Measurements from ENCODE around the gene EPG5. TPM values are rescaled to one million over a fixed set of nuclear protein-coding genes. Genes with fewer than 3 reads are reported as not detected.
A peak's percentile ranks its signal among the peaks of the same experiment; 100 is the strongest.
"Not testable (repeated sequence)": the region's sequence is repeated elsewhere in the genome, so short reads cannot be mapped to it uniquely, and the experiment has no call there.

Gene EPG5
- total RNA-seq, 1 experiment from 2014 or later = 5.2 TPM

DNA sequence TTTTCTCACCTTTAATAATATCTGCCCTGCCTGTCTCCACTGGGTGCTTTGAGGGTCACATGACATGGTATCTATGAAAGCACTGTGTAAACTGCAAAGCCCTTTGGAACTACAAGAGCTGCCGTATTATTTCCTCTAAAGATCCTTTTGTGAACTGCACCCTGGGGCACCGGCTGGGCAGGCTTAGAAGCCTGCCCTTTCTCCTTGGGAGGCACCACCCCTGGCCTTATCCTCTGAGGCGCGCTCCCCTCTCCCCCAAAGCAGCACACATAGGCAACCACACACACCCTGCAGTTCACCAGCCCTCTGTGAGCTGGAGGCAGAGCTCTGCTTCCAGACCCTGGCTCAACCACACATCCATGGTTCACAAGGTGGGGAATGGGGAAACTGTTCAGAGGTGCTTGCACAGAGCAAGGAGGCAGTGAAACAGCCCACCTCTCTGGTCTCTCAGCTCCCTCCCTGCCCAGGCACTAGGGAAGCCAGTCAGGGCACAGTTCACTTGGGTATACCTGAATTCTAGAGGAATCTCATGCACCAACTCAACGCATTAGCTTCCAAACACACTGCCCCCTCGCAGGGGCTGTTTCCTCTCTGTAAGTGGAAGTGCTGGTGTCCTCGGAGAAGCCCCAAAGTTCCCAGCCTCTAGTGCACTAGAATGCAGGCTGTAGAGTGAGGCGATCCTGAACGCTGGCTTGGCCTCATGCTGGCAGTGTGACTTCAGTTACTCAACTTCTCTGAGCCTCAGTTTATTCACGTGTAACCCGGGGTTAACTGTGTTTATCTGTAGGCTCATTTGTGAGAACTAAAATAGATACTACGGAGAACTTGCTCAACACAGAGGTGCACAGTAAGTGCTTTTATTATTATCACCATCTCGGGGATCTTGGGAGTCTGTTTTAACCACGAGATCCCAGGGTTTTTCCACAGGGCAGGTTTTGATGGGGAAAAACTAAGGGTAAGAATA is 130.6 kb downstream of the EPG5 start:
- Histone ChIP-seq H3K4me3 (ENCODE audit: insufficient read depth, low read depth, low read length) (peak overlapping the region; percentile 47; the same call in 1 of the 2 replicates), H3K27me3 (ENCODE audit: control insufficient read depth, insufficient read depth, low read length) (peaks cover 25% of the 10 kb centered on the region), H3K36me3 (replicated peaks; ENCODE audit: control insufficient read depth, insufficient read depth, low read length) (no peaks in the 10 kb centered on the region)
- DNase-seq = no peak

DNA sequence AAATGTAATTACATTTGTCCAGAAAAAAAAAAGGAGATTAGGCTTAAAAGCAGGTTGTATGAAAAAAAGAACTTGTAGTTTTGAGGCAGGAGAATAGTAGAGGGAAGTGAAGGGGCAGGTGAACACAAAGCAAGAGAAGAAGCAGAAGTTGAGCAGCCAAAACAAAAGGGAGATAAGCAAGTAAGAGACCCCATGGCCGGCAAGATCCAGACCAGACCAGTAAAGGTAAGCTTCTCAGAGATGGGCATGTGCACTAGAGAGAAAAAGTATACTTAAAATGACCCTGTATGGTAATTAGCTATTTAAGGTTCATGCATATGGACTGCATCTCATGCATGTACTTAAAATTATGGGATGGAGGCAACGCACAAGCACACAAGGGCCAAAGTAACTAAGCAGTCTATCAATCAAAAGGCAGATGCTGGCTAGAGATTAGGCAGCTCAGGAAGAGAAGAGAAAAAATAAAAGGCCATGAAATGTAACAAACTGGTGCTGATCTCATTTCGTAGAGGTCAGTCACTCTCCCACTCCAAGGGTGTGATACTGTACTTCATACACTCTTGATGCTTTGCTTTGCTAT is 132.0 kb downstream of the EPG5 start:
- Histone ChIP-seq H3K4me3 (ENCODE audit: insufficient read depth, low read depth, low read length) (no peak overlapping the region), H3K36me3 (replicated peaks; ENCODE audit: control insufficient read depth, insufficient read depth, low read length) (no peaks in the 10 kb centered on the region), H3K27me3 (ENCODE audit: control insufficient read depth, insufficient read depth, low read length) (peaks cover 25% of the 10 kb centered on the region)
- DNase-seq = no peak

DNA sequence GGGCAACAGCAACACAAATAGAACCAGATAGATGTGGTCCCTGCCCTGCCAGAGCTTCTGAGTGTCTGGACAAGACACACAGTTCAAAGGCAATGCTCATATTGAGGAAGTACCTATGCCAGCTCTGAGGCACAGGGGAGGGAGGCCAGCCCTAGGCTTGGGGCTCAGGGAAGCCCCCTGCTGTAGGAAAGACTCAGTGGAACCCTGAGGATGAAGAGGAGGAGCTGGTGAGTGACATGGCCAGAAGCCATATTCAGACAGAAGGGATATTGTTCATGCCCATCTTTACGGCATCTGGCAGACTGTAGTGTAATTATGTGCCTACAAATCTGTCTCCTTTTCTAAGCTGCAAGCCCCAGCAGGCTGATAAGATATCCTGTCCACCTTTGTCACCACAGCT is 132.8 kb downstream of the EPG5 start:
- H3K27me3 ChIP-seq (ENCODE audit: control insufficient read depth, insufficient read depth, low read length) = peaks cover 25% of the 10 kb centered on the region
- DNase-seq = no peak
- no peak overlapping the region for H3K4me3 ChIP-seq (ENCODE audit: insufficient read depth, low read depth, low read length)
- no peaks in the 10 kb centered on the region for H3K36me3 ChIP-seq (replicated peaks; ENCODE audit: control insufficient read depth, insufficient read depth, low read length)

DNA sequence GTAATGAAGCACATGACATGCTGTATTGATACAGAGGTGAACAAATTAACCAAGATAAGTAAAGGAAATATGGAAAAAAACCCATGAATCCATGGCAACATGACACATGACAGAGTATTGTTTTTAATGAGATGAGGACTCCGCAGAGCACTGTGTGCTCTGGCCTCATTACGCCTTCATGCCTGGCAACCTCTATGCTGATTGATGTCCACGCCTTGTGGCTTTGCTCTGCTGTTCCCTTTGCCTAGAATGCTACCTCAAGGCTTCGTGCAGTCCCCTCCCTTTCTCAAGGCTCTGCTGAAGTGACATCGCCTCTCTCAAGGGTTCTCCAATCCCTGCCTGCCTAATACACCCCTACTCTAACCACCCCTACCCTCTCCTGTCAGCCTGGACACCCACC is 133.3 kb downstream of the EPG5 start:
- no peak for DNase-seq
- Histone ChIP-seq H3K36me3 (replicated peaks; ENCODE audit: control insufficient read depth, insufficient read depth, low read length) (no peaks in the 10 kb centered on the region), H3K27me3 (ENCODE audit: control insufficient read depth, insufficient read depth, low read length) (peaks cover 25% of the 10 kb centered on the region), H3K4me3 (ENCODE audit: insufficient read depth, low read depth, low read length) (no peak overlapping the region)

DNA sequence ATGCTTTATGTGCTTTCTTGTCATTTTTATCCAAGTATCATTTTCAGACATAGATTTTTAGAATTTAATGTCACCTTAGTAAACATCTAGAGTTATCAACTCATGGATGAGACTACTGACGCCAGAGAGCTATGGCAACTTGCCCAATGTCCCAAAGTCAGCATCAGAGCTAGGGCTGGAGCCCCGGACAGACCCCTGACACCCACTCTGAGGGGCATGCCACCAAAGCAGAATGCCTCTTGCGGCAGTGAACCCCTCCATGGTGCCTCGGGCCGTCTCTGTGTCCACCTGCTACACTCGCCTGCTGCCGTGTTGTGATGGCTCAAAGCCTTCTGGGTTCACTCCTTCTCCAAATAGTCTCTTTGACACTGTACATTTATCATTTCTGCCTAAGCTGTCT is 136.2 kb downstream of the EPG5 start:
- H3K36me3 ChIP-seq (replicated peaks; ENCODE audit: control insufficient read depth, insufficient read depth, low read length) = no peaks in the 10 kb centered on the region
- H3K4me3 ChIP-seq (ENCODE audit: insufficient read depth, low read depth, low read length) = no peak overlapping the region
- no peak for DNase-seq
- H3K27me3 ChIP-seq (ENCODE audit: control insufficient read depth, insufficient read depth, low read length) = peaks cover 2% of the 10 kb centered on the region

DNA sequence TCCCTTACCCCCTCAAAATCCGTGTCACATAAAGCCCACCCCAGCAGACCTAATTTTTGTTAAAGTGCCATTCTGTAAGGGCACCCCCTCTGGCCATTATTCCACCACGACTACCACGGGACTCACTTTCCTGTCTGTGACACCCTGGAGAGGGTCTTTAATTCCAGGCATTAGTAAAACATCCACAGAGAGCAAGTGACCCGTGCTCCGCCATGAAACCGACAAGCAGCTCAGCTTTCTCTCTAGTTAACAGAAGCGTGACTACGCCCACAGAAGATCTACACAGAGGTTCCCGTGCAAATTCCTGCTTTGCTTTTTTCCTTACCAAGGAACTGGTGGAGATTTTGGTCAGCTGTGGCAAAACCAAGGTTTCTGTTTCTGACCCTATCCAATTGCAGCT is 137.3 kb downstream of the EPG5 start:
- no peaks in the 10 kb centered on the region for H3K36me3 ChIP-seq (replicated peaks; ENCODE audit: control insufficient read depth, insufficient read depth, low read length)
- no peaks in the 10 kb centered on the region for H3K27me3 ChIP-seq (ENCODE audit: control insufficient read depth, insufficient read depth, low read length)
- no peak for DNase-seq
- H3K4me3 ChIP-seq (ENCODE audit: insufficient read depth, low read depth, low read length) = no peak overlapping the region

DNA sequence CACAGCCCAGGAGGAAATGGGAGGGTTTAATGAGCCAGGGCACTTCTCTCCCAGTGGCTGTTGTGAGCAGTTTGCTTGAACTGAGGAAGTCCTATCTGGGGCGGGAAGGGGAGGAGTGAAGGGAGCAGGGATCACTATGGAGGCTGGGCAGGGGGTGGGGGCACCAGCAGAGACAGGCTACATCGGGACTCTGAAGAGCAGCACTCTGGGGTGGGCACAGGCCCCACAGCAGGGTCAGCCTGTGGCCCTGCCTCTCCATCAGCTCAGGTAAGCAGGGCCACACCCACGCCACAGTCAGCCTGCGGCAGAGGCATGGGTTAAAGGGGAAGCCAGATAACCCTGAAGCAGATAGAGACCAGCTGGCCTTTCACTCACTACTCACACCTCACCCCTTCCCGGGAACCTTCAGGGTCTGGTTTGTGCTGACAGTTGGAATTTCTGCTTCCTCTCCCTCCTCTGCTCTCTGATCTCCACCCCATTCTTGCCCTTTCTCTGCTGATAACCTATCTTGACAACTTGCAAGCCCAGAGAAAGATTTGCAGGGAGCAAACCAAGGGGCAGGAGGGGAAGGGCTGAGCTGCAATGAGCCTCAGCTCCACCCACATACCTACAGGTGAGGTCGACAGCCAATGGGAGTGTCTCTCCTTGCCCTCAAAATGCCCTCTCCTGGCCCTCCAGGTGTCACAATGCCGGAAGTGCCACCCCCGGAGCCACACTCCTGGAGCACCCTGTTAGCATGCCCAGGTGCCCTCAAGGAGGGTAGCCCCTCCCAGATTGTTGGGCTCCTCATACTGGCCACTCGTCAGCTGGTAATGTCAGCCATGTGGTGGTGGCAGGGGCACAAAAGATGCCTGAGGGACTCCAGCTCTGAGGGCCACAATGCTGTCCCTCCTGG is 138.0 kb downstream of the EPG5 start:
- Histone ChIP-seq H3K36me3 (replicated peaks; ENCODE audit: control insufficient read depth, insufficient read depth, low read length) (no peaks in the 10 kb centered on the region), H3K4me3 (ENCODE audit: insufficient read depth, low read depth, low read length) (no peak overlapping the region), H3K27me3 (ENCODE audit: control insufficient read depth, insufficient read depth, low read length) (no peaks in the 10 kb centered on the region)
- DNase-seq = peak; percentile 59

DNA sequence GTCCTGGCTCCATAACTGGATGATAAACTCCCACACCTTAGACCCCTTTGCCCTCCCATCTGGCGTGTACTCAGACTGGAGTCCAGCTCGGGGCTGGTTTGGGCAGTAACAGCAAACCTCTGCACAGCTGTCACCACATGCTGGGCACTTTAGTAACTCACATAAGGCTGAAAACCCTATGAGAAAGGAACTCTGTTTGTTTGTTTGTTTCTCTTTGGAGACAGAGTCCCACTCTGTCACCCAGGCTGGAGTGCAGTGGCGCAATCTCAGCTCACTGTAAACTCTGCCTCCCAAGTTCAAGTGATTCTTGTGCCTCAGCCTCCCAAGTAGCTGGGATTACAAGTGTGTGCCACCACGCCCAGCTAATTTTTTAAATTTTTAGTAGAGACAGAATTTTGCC is 140.4 kb downstream of the EPG5 start:
- not testable (repeated sequence) for H3K36me3 ChIP-seq (replicated peaks; ENCODE audit: control insufficient read depth, insufficient read depth, low read length); H3K4me3 ChIP-seq (ENCODE audit: insufficient read depth, low read depth, low read length); DNase-seq; H3K27me3 ChIP-seq (ENCODE audit: control insufficient read depth, insufficient read depth, low read length)

DNA sequence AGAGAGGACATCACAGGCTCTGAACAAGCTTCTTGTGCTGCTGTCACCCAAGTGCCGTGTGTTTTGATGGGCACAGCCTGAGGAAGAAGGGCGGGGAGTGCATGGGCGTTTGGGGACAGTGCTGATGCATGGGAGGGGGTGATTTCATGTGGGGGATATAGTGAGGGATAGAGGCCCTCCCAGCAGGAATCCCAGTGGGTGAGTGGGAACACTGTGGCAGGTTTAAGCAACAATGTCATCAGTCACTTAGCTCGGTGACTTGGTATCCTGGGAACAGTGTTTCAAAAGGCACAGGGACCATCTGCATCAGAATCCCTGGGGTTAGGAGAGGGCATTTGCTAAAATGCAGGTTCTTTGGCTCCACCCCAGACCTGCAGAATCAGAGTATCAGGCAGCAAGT is 141.0 kb downstream of the EPG5 start:
- no peaks in the 10 kb centered on the region for H3K36me3 ChIP-seq (replicated peaks; ENCODE audit: control insufficient read depth, insufficient read depth, low read length)
- DNase-seq = no peak
- H3K4me3 ChIP-seq (ENCODE audit: insufficient read depth, low read depth, low read length) = no peak overlapping the region
- H3K27me3 ChIP-seq (ENCODE audit: control insufficient read depth, insufficient read depth, low read length) = no peaks in the 10 kb centered on the region

DNA sequence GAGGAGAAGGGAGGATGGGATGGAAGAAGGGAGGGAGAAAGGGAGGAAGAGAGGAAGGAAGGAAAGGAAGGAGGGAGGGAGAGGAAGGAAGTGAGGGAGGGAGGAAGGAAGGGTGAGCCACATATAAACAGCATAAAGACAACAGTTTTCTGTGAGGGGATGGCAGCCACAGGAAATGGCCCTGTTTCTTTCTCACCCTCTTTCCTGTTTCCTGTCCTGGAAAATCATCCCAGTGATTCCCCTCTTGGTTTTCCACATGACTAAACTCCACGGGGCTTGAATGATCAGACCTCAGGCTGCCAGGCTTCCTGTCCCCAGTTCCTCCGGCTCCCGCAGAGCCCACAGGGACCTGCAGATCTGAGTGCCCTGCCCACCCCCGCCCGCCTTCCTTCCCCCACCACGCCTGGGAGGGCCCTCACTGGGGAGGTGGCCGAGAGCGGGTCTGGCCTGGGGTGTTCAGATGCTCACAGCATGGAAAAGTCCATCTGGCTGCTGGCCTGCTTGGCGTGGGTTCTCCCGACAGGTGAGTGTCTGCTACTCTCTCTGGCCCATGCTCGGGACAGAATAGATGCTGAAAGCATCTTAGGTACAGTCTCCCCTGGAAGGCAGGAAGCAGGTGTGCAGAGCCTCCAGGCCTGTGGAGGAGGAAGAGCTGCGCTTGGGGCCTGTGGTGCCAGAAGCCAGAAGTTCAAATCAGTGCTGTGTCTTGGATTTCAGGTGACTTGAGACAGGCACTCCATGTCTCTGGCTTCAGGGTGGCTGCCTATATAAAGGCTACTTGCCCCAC is 141.7 kb downstream of the EPG5 start, which contains the start of gene SIGLEC15:
Gene SIGLEC15 (plus strand): TSS at position 418 of the 787 bp plus-strand sequence. CDS start 54 bp downstream, at position 472.
- H3K27me3 ChIP-seq (ENCODE audit: control insufficient read depth, insufficient read depth, low read length) = no peaks in the 10 kb centered on the region
- no peak for DNase-seq
- H3K4me3 ChIP-seq (ENCODE audit: insufficient read depth, low read depth, low read length) = no peak within 1 kb of the TSS
- no peaks in the 10 kb centered on the region for H3K36me3 ChIP-seq (replicated peaks; ENCODE audit: control insufficient read depth, insufficient read depth, low read length)

DNA sequence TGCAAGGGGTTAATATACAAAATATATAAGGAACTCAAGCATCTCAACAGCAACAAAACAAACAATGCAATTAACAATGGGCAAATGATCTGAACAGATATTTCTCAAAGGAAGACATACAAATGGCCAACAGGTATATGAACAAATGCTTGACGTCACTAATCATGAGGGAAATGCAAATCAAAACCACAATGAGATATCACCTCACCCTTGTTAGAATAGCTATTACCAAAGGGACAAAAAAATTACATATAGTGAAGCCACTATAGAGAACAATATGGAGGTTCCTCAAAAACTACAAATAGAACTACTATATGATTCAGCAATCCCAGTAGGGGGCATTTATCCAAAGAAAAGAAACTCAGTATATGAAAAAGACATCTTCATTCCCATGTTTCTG is 145.4 kb downstream of the EPG5 start:
- no peaks in the 10 kb centered on the region for H3K36me3 ChIP-seq (replicated peaks; ENCODE audit: control insufficient read depth, insufficient read depth, low read length)
- H3K27me3 ChIP-seq (ENCODE audit: control insufficient read depth, insufficient read depth, low read length) = no peaks in the 10 kb centered on the region
- DNase-seq = no peak
- no peak overlapping the region for H3K4me3 ChIP-seq (ENCODE audit: insufficient read depth, low read depth, low read length)

DNA sequence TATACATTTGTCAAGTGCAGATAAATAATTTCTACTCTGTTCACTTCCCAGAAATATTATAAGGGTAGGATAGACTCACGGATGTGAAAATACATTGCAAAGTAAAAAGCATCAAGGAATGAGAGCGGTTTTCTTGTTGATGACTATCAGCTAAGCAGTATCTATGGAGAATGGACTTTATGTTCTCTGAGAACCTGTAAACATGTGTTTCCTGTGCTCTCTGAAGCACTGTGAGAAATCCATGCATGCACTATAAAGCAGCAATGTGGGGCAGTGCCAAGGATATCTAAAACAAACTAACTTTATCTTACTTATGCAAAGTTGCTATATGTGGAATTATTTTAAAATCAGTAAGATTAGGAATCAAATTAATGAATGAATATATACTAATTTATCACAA is 146.1 kb downstream of the EPG5 start:
- DNase-seq = no peak
- Histone ChIP-seq H3K4me3 (ENCODE audit: insufficient read depth, low read depth, low read length) (no peak overlapping the region), H3K27me3 (ENCODE audit: control insufficient read depth, insufficient read depth, low read length) (no peaks in the 10 kb centered on the region), H3K36me3 (replicated peaks; ENCODE audit: control insufficient read depth, insufficient read depth, low read length) (no peaks in the 10 kb centered on the region)

DNA sequence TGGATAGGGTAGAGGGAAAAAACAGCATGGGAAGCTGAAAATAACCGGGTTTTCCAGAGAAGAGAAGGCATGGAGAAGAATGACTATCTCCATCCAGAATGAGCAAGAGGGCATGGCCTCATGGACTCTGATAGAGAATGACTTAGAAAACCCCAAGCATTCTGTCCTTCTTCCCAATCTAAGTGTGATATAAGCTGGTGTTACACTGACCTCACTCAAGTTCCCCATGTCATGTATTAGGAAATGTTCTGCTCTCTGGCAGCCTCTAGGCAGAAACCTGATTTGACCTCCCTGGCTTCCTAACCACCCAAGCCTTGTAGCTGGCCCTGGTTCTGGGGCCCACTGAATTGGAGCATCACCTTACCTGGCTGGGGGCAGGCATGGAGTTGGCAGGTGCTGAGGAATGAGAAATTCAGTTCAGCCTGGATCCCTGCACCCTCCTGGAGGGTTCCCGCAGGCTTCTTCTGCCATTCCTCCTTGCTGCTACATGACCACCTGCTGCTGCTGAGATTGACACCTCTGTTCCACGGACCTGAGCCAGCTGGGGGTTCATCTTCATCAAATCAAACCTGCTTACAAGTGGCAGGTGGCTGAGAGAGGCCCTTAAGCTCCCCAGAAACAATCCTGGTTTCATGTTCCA is 146.9 kb downstream of the EPG5 start:
- Histone ChIP-seq H3K27me3 (ENCODE audit: control insufficient read depth, insufficient read depth, low read length) (no peaks in the 10 kb centered on the region), H3K36me3 (replicated peaks; ENCODE audit: control insufficient read depth, insufficient read depth, low read length) (no peaks in the 10 kb centered on the region), H3K4me3 (ENCODE audit: insufficient read depth, low read depth, low read length) (no peak overlapping the region)
- DNase-seq = no peak
